SK-N-SH treated with all-trans-retinoic acid at 6 μM for 48 hours (cell line): ENCODE measurements around the gene MOB1A.

Experiments
- ATAC-seq: fragments of 200-7000 bp; cut with Tn5 transposase; 3 replicates; pipeline ENCODE4 v1.9.1; 2020; ENCODE audit warnings: mild to moderate bottlenecking, moderate library complexity
- ARNTL ChIP-seq: fragments of 450-650 bp; formaldehyde crosslinking; IDR thresholded peaks from 2 replicates; pipeline ENCODE4 v1.5.0; 2020; ENCODE audit warnings: low read depth, mild to moderate bottlenecking, moderate library complexity, borderline replicate concordance
- CSDC2 ChIP-seq: fragments of 250-450 bp; sonication (Bioruptor Pico); IDR thresholded peaks from 2 replicates; pipeline ENCODE4 v1.5.0; 2020; ENCODE audit warnings: mild to moderate bottlenecking, moderate library complexity
- ESRRG ChIP-seq: fragments of 250-450 bp; sonication (Bioruptor Pico); IDR thresholded peaks from 2 replicates; pipeline ENCODE4 v1.6.1; 2021; ENCODE audit warnings: mild to moderate bottlenecking
- ISL1 ChIP-seq: fragments of 250-450 bp; sonication (Bioruptor Pico); IDR thresholded peaks from 2 replicates; pipeline ENCODE4 v2.1.2; 2022; ENCODE audit warnings: mild to moderate bottlenecking, moderate library complexity
- OSR1 ChIP-seq: fragments of 250-450 bp; sonication (Bioruptor Pico); IDR thresholded peaks from 2 replicates; pipeline ENCODE4 v1.8.0; 2022; ENCODE audit warnings: moderate library complexity, mild to moderate bottlenecking, inconsistent platforms
- PATZ1 ChIP-seq: fragments of 250-450 bp; sonication (Bioruptor Pico); IDR thresholded peaks from 2 replicates; pipeline ENCODE4 v1.8.0; 2020; ENCODE audit warnings: mild to moderate bottlenecking, moderate library complexity, borderline replicate concordance
- POU6F1 ChIP-seq: fragments of 250-450 bp; sonication (Bioruptor Pico); IDR thresholded peaks from 2 replicates; pipeline ENCODE4 v1.8.0; 2021; ENCODE audit warnings: low read depth, mild to moderate bottlenecking, moderate library complexity, borderline replicate concordance
- PPARA ChIP-seq: fragments of 250-450 bp; sonication (Bioruptor Pico); IDR thresholded peaks from 2 replicates; pipeline ENCODE4 v1.5.0; 2020; ENCODE audit warnings: mild to moderate bottlenecking, borderline replicate concordance
- SNAI2 ChIP-seq: fragments of 250-450 bp; sonication (Bioruptor Pico); IDR thresholded peaks from 2 replicates; pipeline ENCODE4 v1.5.0; 2020; ENCODE audit warnings: mild to moderate bottlenecking, moderate library complexity
- TCF4 ChIP-seq: fragments of 250-450 bp; sonication (Bioruptor Pico); IDR thresholded peaks from 2 replicates; pipeline ENCODE4 v1.8.0; 2021; ENCODE audit warnings: mild to moderate bottlenecking, moderate library complexity, borderline replicate concordance
- ZFP3 ChIP-seq: fragments of 250-450 bp; sonication (Bioruptor Pico); IDR thresholded peaks from 2 replicates; pipeline ENCODE4 v1.5.0; 2020; ENCODE audit warnings: mild to moderate bottlenecking, moderate library complexity
- ZFP30 ChIP-seq: fragments of 450-650 bp; formaldehyde crosslinking; IDR thresholded peaks from 2 replicates; pipeline ENCODE4 v1.5.0; 2022; ENCODE audit warnings: mild to moderate bottlenecking, moderate library complexity
- ZNF70 ChIP-seq: fragments of 450-650 bp; formaldehyde crosslinking; IDR thresholded peaks from 2 replicates; pipeline ENCODE4 v1.5.0; 2020; ENCODE audit warnings: mild to moderate bottlenecking, moderate library complexity
- TF ChIP-seq, protein P1 (sequence below): fragments of 250-450 bp; sonication (Bioruptor Pico); IDR thresholded peaks from 2 replicates; pipeline ENCODE4 v1.5.0; 2020; ENCODE audit warnings: mild to moderate bottlenecking, moderate library complexity
- TF ChIP-seq, protein P2 (sequence below): fragments of 250-450 bp; sonication (Bioruptor Pico); IDR thresholded peaks from 2 replicates; pipeline ENCODE4 v1.5.1; 2021; ENCODE audit warnings: mild to moderate bottlenecking, moderate library complexity

The MOB1A gene

GRCh38 chr2:74162951-74163350, 15.7 kb downstream of the MOB1A start (continued):
- no peak for TF ChIP-seq SNAI2 (CRISPR knock-in tag)
- TF ChIP-seq, all 23 proteins: peak for 0

DNA sequence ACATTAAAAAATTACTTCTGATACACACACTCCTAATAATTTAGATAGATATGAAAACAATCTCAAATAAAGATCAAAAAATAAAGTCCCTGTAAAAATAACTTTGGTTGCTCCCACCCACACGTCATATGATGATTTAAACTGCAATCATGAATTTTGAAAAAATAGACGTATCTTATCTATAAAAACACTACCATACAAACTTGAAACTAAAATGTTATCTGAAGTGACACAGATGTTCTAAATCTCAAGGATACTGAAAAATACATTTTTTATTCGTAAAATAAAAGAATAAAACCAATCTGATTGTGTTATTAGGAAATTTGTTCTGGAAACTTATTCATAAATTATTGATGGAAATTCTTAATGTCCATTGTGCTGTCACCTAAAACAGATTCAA, 22.8 kb downstream of the MOB1A start:
- ATAC-seq = no peak
- TF ChIP-seq PPARA (CRISPR knock-in tag) = no peak
- TF ChIP-seq ZFP3 (CRISPR knock-in tag) = no peak
- no peak for TF ChIP-seq OSR1
- TF ChIP-seq ZNF70 (CRISPR knock-in tag) = no peak
- no peak for TF ChIP-seq TCF4 (CRISPR knock-in tag)
- TF ChIP-seq ZFP30 = no peak
- no peak for TF ChIP-seq ESRRG (CRISPR knock-in tag)
- TF ChIP-seq PATZ1 (CRISPR knock-in tag) = no peak
- TF ChIP-seq, protein P1, sequence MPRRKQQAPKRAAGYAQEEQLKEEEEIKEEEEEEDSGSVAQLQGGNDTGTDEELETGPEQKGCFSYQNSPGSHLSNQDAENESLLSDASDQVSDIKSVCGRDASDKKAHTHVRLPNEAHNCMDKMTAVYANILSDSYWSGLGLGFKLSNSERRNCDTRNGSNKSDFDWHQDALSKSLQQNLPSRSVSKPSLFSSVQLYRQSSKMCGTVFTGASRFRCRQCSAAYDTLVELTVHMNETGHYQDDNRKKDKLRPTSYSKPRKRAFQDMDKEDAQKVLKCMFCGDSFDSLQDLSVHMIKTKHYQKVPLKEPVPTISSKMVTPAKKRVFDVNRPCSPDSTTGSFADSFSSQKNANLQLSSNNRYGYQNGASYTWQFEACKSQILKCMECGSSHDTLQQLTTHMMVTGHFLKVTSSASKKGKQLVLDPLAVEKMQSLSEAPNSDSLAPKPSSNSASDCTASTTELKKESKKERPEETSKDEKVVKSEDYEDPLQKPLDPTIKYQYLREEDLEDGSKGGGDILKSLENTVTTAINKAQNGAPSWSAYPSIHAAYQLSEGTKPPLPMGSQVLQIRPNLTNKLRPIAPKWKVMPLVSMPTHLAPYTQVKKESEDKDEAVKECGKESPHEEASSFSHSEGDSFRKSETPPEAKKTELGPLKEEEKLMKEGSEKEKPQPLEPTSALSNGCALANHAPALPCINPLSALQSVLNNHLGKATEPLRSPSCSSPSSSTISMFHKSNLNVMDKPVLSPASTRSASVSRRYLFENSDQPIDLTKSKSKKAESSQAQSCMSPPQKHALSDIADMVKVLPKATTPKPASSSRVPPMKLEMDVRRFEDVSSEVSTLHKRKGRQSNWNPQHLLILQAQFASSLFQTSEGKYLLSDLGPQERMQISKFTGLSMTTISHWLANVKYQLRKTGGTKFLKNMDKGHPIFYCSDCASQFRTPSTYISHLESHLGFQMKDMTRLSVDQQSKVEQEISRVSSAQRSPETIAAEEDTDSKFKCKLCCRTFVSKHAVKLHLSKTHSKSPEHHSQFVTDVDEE (CRISPR knock-in tag) = no peak
- TF ChIP-seq, protein P2, sequence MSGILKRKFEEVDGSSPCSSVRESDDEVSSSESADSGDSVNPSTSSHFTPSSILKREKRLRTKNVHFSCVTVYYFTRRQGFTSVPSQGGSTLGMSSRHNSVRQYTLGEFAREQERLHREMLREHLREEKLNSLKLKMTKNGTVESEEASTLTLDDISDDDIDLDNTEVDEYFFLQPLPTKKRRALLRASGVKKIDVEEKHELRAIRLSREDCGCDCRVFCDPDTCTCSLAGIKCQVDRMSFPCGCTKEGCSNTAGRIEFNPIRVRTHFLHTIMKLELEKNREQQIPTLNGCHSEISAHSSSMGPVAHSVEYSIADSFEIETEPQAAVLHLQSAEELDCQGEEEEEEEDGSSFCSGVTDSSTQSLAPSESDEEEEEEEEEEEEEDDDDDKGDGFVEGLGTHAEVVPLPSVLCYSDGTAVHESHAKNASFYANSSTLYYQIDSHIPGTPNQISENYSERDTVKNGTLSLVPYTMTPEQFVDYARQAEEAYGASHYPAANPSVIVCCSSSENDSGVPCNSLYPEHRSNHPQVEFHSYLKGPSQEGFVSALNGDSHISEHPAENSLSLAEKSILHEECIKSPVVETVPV (CRISPR knock-in tag) = no peak
- no peak for TF ChIP-seq SNAI2 (CRISPR knock-in tag)
- no peak for TF ChIP-seq POU6F1 (CRISPR knock-in tag)

- ATAC-seq = no peak
- TF ChIP-seq ZFP3 (CRISPR knock-in tag) (no peak), PATZ1 (CRISPR knock-in tag) (no peak), ZNF70 (CRISPR knock-in tag) (no peak), ARNTL (CRISPR knock-in tag) (no peak), CSDC2 (CRISPR knock-in tag) (no peak), ISL1 (CRISPR knock-in tag) (no peak), ZFP30 (no peak)
- TF ChIP-seq, protein P1 (CRISPR knock-in tag) = no peak
- TF ChIP-seq, all 23 proteins: peak for 0
Observed at GRCh38 chr2:74152954-74153353, 25.7 kb downstream of the MOB1A start.
